HepG2 (cell line): ENCODE data around the gene CES5A. TPM values are rescaled to one million over a fixed set of nuclear protein-coding genes. Genes with fewer than 3 reads are reported as not detected.

Experiments used
- ATAC-seq: fragments of 200-7000 bp; cut with Tn5 transposase; 3 replicates; pipeline ENCODE4 v1.9.1; 2020; ENCODE audit warnings: mild to moderate bottlenecking, moderate library complexity
- BruUV-seq: library from RNA; stranded (reverse); fragments of 400-500 nt; replicated peaks from 2 replicates; lab custom pipeline; 2021; lab: Mats Ljungman, UMichigan
- CTCF ChIA-PET: fragments of 300-600 bp; formaldehyde crosslinking; extraction: SDS; loops from one replicate; lab custom pipeline; 2021; ENCODE audit warnings: low total read pairs, inconsistent platforms, low intra/inter-chr PET ratio; lab: Yijun Ruan, JAX
- POLR2A ChIA-PET: fragments of 350-600 bp; sonication (Branson Sonifier 250); formaldehyde crosslinking; loops from one replicate; lab custom pipeline; 2020; ENCODE audit warnings: antibody characterized with exemption, inconsistent platforms; lab: Yijun Ruan, JAX
- DNase-seq: peaks from one replicate; pipeline ENCODE4 v3.0.0-alpha.2; 2015; ENCODE audit warnings: low spot score
- FAIRE-seq: peaks from 3 replicates; lab custom pipeline; 2011; peaks lifted over from hg19 to GRCh38; lab: Jason Lieb, UNC
- H2AFZ ChIP-seq: one replicate; pipeline ENCODE4 v1.6.1; 2011; ENCODE audit warnings: low read length, inconsistent platforms
- H3K27ac ChIP-seq: fragments of 300-600 bp; 3 replicates; pipeline ENCODE4 v1.8.0; 2011; ENCODE audit warnings: mixed run types, mild to moderate bottlenecking, mixed read lengths, low read length, inconsistent platforms; ENCODE audit not compliant: insufficient read depth; ENCODE audit errors: extremely low read length
- H3K27me3 ChIP-seq, 2 experiments: fragments of 200-600 bp in 1 of 2; 2 replicates in 1 of 2; 3 replicates in 1 of 2; pipeline versions ENCODE4 v1.6.0 to v1.8.0; 2011; ENCODE audit warnings: low read length in 2 of 2, mild to moderate bottlenecking in 2 of 2, moderate library complexity in 2 of 2, inconsistent platforms in 1 of 2; ENCODE audit not compliant: insufficient read depth in 2 of 2, control insufficient read depth in 1 of 2
- H3K36me3 ChIP-seq, 2 experiments: fragments of 200-600 bp in 1 of 2; replicated peaks in 1 of 2; 2 replicates in 1 of 2; 3 replicates in 1 of 2; pipeline versions ENCODE4 v1.5.1 to v1.8.0; 2011; ENCODE audit warnings: low read length in 2 of 2, inconsistent platforms in 1 of 2; ENCODE audit not compliant: insufficient read depth in 2 of 2, control insufficient read depth in 1 of 2
- H3K4me1 ChIP-seq: 2 replicates; pipeline ENCODE4 v1.5.1; 2012; ENCODE audit warnings: low read length, inconsistent platforms; ENCODE audit not compliant: insufficient read depth
- H3K4me2 ChIP-seq: 2 replicates; pipeline ENCODE4 v1.6.0; 2011; ENCODE audit warnings: low read depth, low read length, inconsistent platforms
- H3K4me3 ChIP-seq, 3 experiments: fragments of 200-600 bp in 1 of 3; sonication (generic), shearing (Covaris generic) in 1 of 3; replicated peaks in 1 of 3; 2 replicates each; pipeline ENCODE4 v1.5.1; 2011 to 2016; ENCODE audit warnings: low read length in 3 of 3, inconsistent platforms in 2 of 3, low read depth in 2 of 3, mild to moderate bottlenecking in 2 of 3, control low read depth in 1 of 3, mixed read lengths in 1 of 3; ENCODE audit not compliant: insufficient read depth in 1 of 3
- H3K79me2 ChIP-seq: one replicate; pipeline ENCODE4 v1.6.1; 2011; ENCODE audit warnings: low read length, inconsistent platforms; ENCODE audit not compliant: insufficient read depth
- H3K9ac ChIP-seq: 2 replicates; pipeline ENCODE4 v1.6.0; 2011; ENCODE audit warnings: mild to moderate bottlenecking, low read depth, low read length, inconsistent platforms; ENCODE audit not compliant: insufficient read depth
- H3K9me3 ChIP-seq: 2 replicates; pipeline ENCODE4 v1.5.1; 2012; ENCODE audit warnings: mild to moderate bottlenecking, low read length
- H4K20me1 ChIP-seq: 2 replicates; pipeline ENCODE4 v1.6.0; 2011; ENCODE audit warnings: inconsistent platforms, mild to moderate bottlenecking, low read length, moderate library complexity; ENCODE audit not compliant: insufficient read depth
- NR3C1 ChIP-seq: sonication (generic); formaldehyde crosslinking; IDR thresholded peaks from 2 replicates; pipeline ENCODE4 v1.4.0; 2020; ENCODE audit warnings: missing genetic modification reagents
- RBFOX2 ChIP-seq: fragments of 200-400 bp; formaldehyde crosslinking; IDR thresholded peaks from 2 replicates; pipeline ENCODE4 v1.6.1; 2017; ENCODE audit warnings: low read depth, mild to moderate bottlenecking, low read length
- STAT5B ChIP-seq: sonication (generic); formaldehyde crosslinking; IDR thresholded peaks from 2 replicates; pipeline ENCODE4 v1.4.0; 2020; ENCODE audit warnings: missing genetic modification reagents
- TEAD3 ChIP-seq: optimal IDR thresholded peaks from 2 replicates; pipeline ENCODE3; 2016; ENCODE audit warnings: borderline replicate concordance
- ZNF205 ChIP-seq: IDR thresholded peaks from 2 replicates; pipeline ENCODE4 v1.6.1; 2018; ENCODE audit warnings: missing biosample characterization, missing genetic modification reagents
- ZNF235 ChIP-seq: sonication (generic); formaldehyde crosslinking; IDR thresholded peaks from 2 replicates; pipeline ENCODE4 v1.8.1; 2023; ENCODE audit warnings: mild to moderate bottlenecking, missing genetic modification reagents, borderline replicate concordance
- ZNF562 ChIP-seq: sonication (generic); formaldehyde crosslinking; IDR thresholded peaks from 2 replicates; pipeline ENCODE4 v1.8.0; 2022; ENCODE audit warnings: missing genetic modification reagents, borderline replicate concordance
- ZNF598 ChIP-seq: sonication (generic); formaldehyde crosslinking; IDR thresholded peaks from 2 replicates; pipeline ENCODE4 v1.5.1; 2020; ENCODE audit warnings: mild to moderate bottlenecking, missing genetic modification reagents, borderline replicate concordance
- ZNF761 ChIP-seq: sonication (generic); formaldehyde crosslinking; conservative IDR thresholded peaks from 2 replicates; pipeline ENCODE4 v1.4.0; 2020; ENCODE audit warnings: mild to moderate bottlenecking, missing genetic modification reagents
- WGBS: methylation state at CpG from one replicate; pipeline ENCODE4 v1.1.6; 2017; ENCODE audit warnings: low lambda C conversion rate; 5-methylcytosine and 5-hydroxymethylcytosine counted together
- in situ Hi-C: cut with HindIII; loops from 2 replicates; pipeline ENCODE4 v1.10.0; 2017; ENCODE audit warnings: low pct_unique_long_range_greater_than_20kb; ENCODE audit not compliant: extremely low pct_ligation_motif_present
- intact Hi-C: fragments of 100-400 bp; cut with micrococcal nuclease; formaldehyde crosslinking; loops from one replicate; pipeline ENCODE4 v1.10.0; 2022; ENCODE audit not compliant: unreplicated experiment
- polyA plus RNA-seq, 8 experiments: library from polyadenylated mRNA; depleted of rRNA in 3 of 8; stranded (reverse) in 7 of 8; unstranded in 1 of 8; fragments of >200 nt; fragmentation: Illumina TruSeq in 4 of 8; extraction: Trizol in 4 of 8; gene quantifications; 2 replicates each; pipeline versions ENCODE4 v1.2.1 to v1.2.3, GENCODE V29; 2011 to 2016; ENCODE audit warnings: low read depth in 4 of 8, missing spikeins in 1 of 8, mixed read lengths in 1 of 8; ENCODE audit not compliant: insufficient read depth in 1 of 8
- total RNA-seq, 5 experiments: library from RNA; depleted of rRNA; stranded (reverse); fragments of >200 nt; fragmentation: Illumina TruSeq; extraction: Trizol; gene quantifications; 2 replicates each; pipeline ENCODE4 v1.2.3, GENCODE V29; 2016; ENCODE audit warnings: low read depth in 1 of 5
- TF ChIP-seq, protein P1 (sequence below): sonication (generic); formaldehyde crosslinking; IDR thresholded peaks from one replicate; pipeline ENCODE4 v1.5.1; 2020; ENCODE audit warnings: mild to moderate bottlenecking, missing genetic modification reagents; ENCODE audit errors: not compliant biosample characterization
- TF ChIP-seq, protein P2 (sequence below): sonication (generic); formaldehyde crosslinking; IDR thresholded peaks from 2 replicates; pipeline ENCODE4 v1.4.0; 2020; ENCODE audit warnings: missing genetic modification reagents
- TF ChIP-seq, protein P3 (sequence below): conservative IDR thresholded peaks from 2 replicates; pipeline ENCODE4 v1.6.1; 2018; ENCODE audit warnings: missing genetic modification reagents
- TF ChIP-seq, protein P4 (sequence below): sonication (generic); formaldehyde crosslinking; IDR thresholded peaks from 2 replicates; pipeline ENCODE4 v1.4.0; 2020; ENCODE audit warnings: missing genetic modification reagents, borderline replicate concordance

The CES5A gene
- total and polyA plus RNA-seq, 2 of the 13 experiments (the other 11 are each of a cell fraction or from before 2014, with no cell fraction given), result not detected

DNA sequence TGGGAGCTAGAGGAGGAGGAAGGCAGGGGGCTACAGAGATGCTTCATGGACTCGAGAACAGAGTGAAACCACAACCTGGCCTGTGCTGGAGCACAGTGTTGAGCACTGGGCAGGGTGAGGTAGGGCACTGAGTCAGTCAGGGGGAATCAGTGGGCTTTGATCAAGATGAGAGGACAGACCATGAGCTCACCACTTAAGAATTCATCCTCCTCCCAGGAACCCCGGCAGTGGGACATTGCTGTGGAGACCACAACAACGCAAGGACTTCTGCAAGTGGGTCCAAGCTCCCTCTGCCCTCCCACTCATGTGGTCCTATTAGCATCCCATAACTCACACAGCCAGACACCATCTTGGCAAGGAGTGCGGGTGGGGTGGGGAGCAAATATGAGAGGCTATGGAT is 1.7 kb upstream of the CES5A start:
- no peak for DNase-seq
- Histone ChIP-seq H3K27me3 (peaks cover 2 to 4% of the 10 kb centered on the region in 2 experiments; a peak in 2 of 5 replicates), H3K4me2 (no peak overlapping the region), H3K9me3 (no peaks in the 10 kb centered on the region), H2AFZ (no peak overlapping the region), H3K4me3 (no peak overlapping the region), H3K27ac (no peak overlapping the region), H3K4me1 (peaks cover 4% of the 10 kb centered on the region), H3K79me2 (no peaks in the 10 kb centered on the region), H4K20me1 (no peaks in the 10 kb centered on the region), H3K9ac (no peak overlapping the region), H3K36me3 (no peaks in the 10 kb centered on the region)
- ChIA-PET CTCF (no interaction called here), POLR2A (no interaction called here)
- no peak for FAIRE-seq
- intact Hi-C loops (no loop called here), in situ Hi-C loops (no loop called here)
- ATAC-seq, result no peak
- 0% methylated on average over 4 of the region's 4 CpGs for WGBS
- no TSS peak for BruUV-seq
- TF ChIP-seq STAT5B, result no peak
- no peak for TF ChIP-seq ZNF235 (CRISPR knock-in tag)
- TF ChIP-seq, protein P1, sequence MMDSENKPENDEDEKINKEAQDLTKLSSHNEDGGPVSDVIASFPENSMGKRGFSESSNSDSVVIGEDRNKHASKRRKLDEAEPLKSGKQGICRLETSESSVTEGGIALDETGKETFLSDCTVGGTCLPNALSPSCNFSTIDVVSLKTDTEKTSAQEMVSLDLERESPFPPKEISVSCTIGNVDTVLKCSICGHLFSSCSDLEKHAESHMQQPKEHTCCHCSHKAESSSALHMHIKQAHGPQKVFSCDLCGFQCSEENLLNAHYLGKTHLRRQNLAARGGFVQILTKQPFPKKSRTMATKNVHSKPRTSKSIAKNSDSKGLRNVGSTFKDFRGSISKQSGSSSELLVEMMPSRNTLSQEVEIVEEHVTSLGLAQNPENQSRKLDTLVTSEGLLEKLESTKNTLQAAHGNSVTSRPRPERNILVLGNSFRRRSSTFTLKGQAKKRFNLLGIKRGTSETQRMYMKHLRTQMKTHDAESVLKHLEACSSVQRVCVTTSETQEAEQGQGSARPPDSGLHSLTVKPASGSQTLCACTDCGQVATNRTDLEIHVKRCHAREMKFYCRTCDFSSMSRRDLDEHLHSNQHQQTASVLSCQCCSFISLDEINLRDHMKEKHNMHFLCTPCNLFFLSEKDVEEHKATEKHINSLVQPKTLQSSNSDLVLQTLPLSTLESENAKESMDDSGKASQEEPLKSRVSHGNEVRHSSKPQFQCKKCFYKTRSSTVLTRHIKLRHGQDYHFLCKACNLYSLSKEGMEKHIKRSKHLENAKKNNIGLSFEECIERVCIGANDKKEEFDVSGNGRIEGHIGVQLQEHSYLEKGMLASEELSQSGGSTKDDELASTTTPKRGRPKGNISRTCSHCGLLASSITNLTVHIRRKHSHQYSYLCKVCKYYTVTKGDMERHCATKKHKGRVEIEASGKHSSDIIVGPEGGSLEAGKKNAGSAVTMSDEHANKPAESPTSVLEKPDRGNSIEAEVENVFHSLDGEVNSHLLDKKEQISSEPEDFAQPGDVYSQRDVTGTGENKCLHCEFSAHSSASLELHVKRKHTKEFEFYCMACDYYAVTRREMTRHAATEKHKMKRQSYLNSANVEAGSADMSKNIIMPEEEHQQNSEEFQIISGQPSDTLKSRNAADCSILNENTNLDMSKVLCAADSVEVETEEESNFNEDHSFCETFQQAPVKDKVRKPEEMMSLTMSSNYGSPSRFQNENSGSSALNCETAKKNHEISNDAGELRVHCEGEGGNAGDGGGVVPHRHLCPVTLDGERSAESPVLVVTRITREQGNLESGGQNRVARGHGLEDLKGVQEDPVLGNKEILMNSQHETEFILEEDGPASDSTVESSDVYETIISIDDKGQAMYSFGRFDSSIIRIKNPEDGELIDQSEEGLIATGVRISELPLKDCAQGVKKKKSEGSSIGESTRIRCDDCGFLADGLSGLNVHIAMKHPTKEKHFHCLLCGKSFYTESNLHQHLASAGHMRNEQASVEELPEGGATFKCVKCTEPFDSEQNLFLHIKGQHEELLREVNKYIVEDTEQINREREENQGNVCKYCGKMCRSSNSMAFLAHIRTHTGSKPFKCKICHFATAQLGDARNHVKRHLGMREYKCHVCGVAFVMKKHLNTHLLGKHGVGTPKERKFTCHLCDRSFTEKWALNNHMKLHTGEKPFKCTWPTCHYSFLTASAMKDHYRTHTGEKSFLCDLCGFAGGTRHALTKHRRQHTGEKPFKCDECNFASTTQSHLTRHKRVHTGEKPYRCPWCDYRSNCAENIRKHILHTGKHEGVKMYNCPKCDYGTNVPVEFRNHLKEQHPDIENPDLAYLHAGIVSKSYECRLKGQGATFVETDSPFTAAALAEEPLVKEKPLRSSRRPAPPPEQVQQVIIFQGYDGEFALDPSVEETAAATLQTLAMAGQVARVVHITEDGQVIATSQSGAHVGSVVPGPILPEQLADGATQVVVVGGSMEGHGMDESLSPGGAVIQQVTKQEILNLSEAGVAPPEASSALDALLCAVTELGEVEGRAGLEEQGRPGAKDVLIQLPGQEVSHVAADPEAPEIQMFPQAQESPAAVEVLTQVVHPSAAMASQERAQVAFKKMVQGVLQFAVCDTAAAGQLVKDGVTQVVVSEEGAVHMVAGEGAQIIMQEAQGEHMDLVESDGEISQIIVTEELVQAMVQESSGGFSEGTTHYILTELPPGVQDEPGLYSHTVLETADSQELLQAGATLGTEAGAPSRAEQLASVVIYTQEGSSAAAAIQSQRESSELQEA (CRISPR knock-in tag), result no peak
- TF ChIP-seq RBFOX2, result no peak
- no peak for TF ChIP-seq ZNF761 (CRISPR knock-in tag)
- no peak for TF ChIP-seq ZNF598 (CRISPR knock-in tag)
- TF ChIP-seq, protein P2, sequence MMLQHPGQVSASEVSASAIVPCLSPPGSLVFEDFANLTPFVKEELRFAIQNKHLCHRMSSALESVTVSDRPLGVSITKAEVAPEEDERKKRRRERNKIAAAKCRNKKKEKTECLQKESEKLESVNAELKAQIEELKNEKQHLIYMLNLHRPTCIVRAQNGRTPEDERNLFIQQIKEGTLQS (CRISPR knock-in tag), result no peak
- TF ChIP-seq, protein P3, sequence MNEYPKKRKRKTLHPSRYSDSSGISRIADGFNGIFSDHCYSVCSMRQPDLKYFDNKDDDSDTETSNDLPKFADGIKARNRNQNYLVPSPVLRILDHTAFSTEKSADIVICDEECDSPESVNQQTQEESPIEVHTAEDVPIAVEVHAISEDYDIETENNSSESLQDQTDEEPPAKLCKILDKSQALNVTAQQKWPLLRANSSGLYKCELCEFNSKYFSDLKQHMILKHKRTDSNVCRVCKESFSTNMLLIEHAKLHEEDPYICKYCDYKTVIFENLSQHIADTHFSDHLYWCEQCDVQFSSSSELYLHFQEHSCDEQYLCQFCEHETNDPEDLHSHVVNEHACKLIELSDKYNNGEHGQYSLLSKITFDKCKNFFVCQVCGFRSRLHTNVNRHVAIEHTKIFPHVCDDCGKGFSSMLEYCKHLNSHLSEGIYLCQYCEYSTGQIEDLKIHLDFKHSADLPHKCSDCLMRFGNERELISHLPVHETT (CRISPR knock-in tag), result no peak
- TF ChIP-seq ZNF205 (CRISPR knock-in tag), result no peak
- TF ChIP-seq, protein P4, sequence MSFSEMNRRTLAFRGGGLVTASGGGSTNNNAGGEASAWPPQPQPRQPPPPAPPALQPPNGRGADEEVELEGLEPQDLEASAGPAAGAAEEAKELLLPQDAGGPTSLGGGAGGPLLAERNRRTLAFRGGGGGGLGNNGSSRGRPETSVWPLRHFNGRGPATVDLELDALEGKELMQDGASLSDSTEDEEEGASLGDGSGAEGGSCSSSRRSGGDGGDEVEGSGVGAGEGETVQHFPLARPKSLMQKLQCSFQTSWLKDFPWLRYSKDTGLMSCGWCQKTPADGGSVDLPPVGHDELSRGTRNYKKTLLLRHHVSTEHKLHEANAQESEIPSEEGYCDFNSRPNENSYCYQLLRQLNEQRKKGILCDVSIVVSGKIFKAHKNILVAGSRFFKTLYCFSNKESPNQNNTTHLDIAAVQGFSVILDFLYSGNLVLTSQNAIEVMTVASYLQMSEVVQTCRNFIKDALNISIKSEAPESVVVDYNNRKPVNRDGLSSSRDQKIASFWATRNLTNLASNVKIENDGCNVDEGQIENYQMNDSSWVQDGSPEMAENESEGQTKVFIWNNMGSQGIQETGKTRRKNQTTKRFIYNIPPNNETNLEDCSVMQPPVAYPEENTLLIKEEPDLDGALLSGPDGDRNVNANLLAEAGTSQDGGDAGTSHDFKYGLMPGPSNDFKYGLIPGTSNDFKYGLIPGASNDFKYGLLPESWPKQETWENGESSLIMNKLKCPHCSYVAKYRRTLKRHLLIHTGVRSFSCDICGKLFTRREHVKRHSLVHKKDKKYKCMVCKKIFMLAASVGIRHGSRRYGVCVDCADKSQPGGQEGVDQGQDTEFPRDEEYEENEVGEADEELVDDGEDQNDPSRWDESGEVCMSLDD, result no peak
- TF ChIP-seq NR3C1 (CRISPR knock-in tag), result no peak
- TF ChIP-seq ZNF562, result no peak
- no peak for TF ChIP-seq TEAD3 (CRISPR knock-in tag)
